ENCODE results near the gene SARNP.
"Not testable (repeated sequence)": the region's sequence is repeated elsewhere in the genome, so short reads cannot be mapped to it uniquely, and the experiment has no call there.

SARNP gene

GRCh38 chr12:55839345-55840140 lies 22.0 kb upstream of the SARNP start:
- DNase-seq (ENCODE audit: low read depth) = no peak

- no peak for DNase-seq (ENCODE audit: low read depth)
These were observed 20.8 kb upstream of the SARNP start for GRCh38 chr12:55838361-55838760.

- DNase-seq (ENCODE audit: low read depth) = not testable (repeated sequence)
These were observed 16.9 kb upstream of the SARNP start for GRCh38 chr12:55834400-55834799.

- DNase-seq (ENCODE audit: low read depth) = no peak
These were observed 15.5 kb upstream of the SARNP start for GRCh38 chr12:55833056-55833455.

GRCh38 chr12:55831447-55831815 lies 13.9 kb upstream of the SARNP start:
- no peak for DNase-seq (ENCODE audit: low read depth)

GRCh38 chr12:55830601-55831446 lies 13.3 kb upstream of the SARNP start:
- peak; percentile 44 for DNase-seq (ENCODE audit: low read depth)

- DNase-seq (ENCODE audit: low read depth) = peak; percentile 14
These were observed 12.6 kb upstream of the SARNP start for GRCh38 chr12:55829967-55830600.

- DNase-seq (ENCODE audit: low read depth) = no peak
These were observed 10.8 kb upstream of the SARNP start for GRCh38 chr12:55828357-55828756.

GRCh38 chr12:55827806-55828205 lies 10.3 kb upstream of the SARNP start:
- no peak for DNase-seq (ENCODE audit: low read depth)

GRCh38 chr12:55824726-55825125 lies 7.2 kb upstream of the SARNP start:
- DNase-seq (ENCODE audit: low read depth) = no peak

- DNase-seq (ENCODE audit: low read depth) = no peak
These were observed 5.9 kb upstream of the SARNP start for GRCh38 chr12:55823419-55823818.

- no peak for DNase-seq (ENCODE audit: low read depth)
These were observed 4.7 kb upstream of the SARNP start for GRCh38 chr12:55822228-55822627.

GRCh38 chr12:55820679-55821078 lies 3.2 kb upstream of the SARNP start:
- DNase-seq (ENCODE audit: low read depth) = no peak

GRCh38 chr12:55818886-55819285 lies 1.4 kb upstream of the SARNP start:
- no peak for DNase-seq (ENCODE audit: low read depth)

GRCh38 chr12:55818140-55818728 lies 710 bp upstream of the SARNP start:
- DNase-seq (ENCODE audit: low read depth) = no peak

- no peak for DNase-seq (ENCODE audit: low read depth)
These were observed 611 bp downstream of the SARNP start for GRCh38 chr12:55816881-55817344.

GRCh38 chr12:55815473-55815872 lies 2.1 kb downstream of the SARNP start:
- DNase-seq (ENCODE audit: low read depth) = no peak

- no peak for DNase-seq (ENCODE audit: low read depth)
These were observed 3.3 kb downstream of the SARNP start for GRCh38 chr12:55814257-55814656.

GRCh38 chr12:55812088-55812487 lies 5.4 kb downstream of the SARNP start:
- DNase-seq (ENCODE audit: low read depth) = no peak

GRCh38 chr12:55809274-55809673 lies 8.2 kb downstream of the SARNP start:
- DNase-seq (ENCODE audit: low read depth) = no peak

- DNase-seq (ENCODE audit: low read depth) = no peak
These were observed 10.5 kb downstream of the SARNP start for GRCh38 chr12:55806982-55807381.

GRCh38 chr12:55797550-55797949 lies 20.0 kb downstream of the SARNP start:
- DNase-seq (ENCODE audit: low read depth) = no peak
